Activated CD8-positive, alpha-beta memory T cell treated with anti-CD3 and anti-CD28 coated beads for 36 hours (primary cell): ENCODE results near the gene PGM2. TPM values are rescaled to one million over a fixed set of nuclear protein-coding genes. Genes with fewer than 3 reads are reported as not detected.
"Not testable (repeated sequence)": the region's sequence is repeated elsewhere in the genome, so short reads cannot be mapped to it uniquely, and the experiment has no call there.

Experiments
- CTCF ChIA-PET: fragments of 350-600 bp; sonication (Branson Sonifier 250); formaldehyde crosslinking; loops from one replicate; lab custom pipeline; 2021; ENCODE audit warnings: antibody characterized with exemption; lab: Charles Lee
- POLR2A ChIA-PET: fragments of 350-600 bp; sonication (Branson Sonifier 250); formaldehyde crosslinking; loops from one replicate; lab custom pipeline; 2021; ENCODE audit warnings: antibody characterized with exemption; lab: Charles Lee
- total RNA-seq, 2 experiments: library from RNA; stranded (reverse); gene quantifications; one replicate each; pipeline ENCODE4 v1.2.3, GENCODE V29; 2021

PGM2 gene
- total RNA-seq, 2 experiments from 2014 or later, result 67.6 to 71.6 TPM

GRCh38 chr4:37812713-37813112, 13.8 kb upstream of the PGM2 start:
- ChIA-PET CTCF (no interaction called here), POLR2A (no interaction called here)

- CTCF ChIA-PET, result no interaction called here
- POLR2A ChIA-PET, result no interaction called here
These were observed 10.9 kb upstream of the PGM2 start for GRCh38 chr4:37815591-37815990.

GRCh38 chr4:37816006-37816405, 10.5 kb upstream of the PGM2 start:
- POLR2A ChIA-PET, result interaction anchor here (0.7 kb wide), 1 partner anchor 526 kb away, joined by 7 read pairs; no protein-coding TSS in a partner anchor
- CTCF ChIA-PET, result no interaction called here

- ChIA-PET POLR2A (interaction anchor here (0.7 kb wide), 1 partner anchor 525 kb away, joined by 7 read pairs; no protein-coding TSS in a partner anchor), CTCF (interaction anchor here (0.6 kb wide), 1 partner anchor 75 kb away, joined by 3 read pairs; no protein-coding TSS in a partner anchor)
These were observed 9.8 kb upstream of the PGM2 start for GRCh38 chr4:37816719-37817118.

GRCh38 chr4:37818752-37819151, 7.7 kb upstream of the PGM2 start:
- ChIA-PET CTCF (no interaction called here), POLR2A (no interaction called here)

GRCh38 chr4:37820458-37820857, 6.0 kb upstream of the PGM2 start:
- POLR2A ChIA-PET, CTCF ChIA-PET: not testable (repeated sequence)

GRCh38 chr4:37821953-37822605, 4.4 kb upstream of the PGM2 start:
- POLR2A ChIA-PET, result no interaction called here
- CTCF ChIA-PET, result no interaction called here

GRCh38 chr4:37825501-37825900, 985 bp upstream of the PGM2 start:
- CTCF ChIA-PET, result not testable (repeated sequence)
- POLR2A ChIA-PET, result interaction anchor here (1.4 kb wide), 1 partner anchor 128 kb away, joined by 5 read pairs; no protein-coding TSS in a partner anchor

- ChIA-PET CTCF (no interaction called here), POLR2A (interaction anchor here (1.0 to 1.7 kb wide), 3 partner anchors 63 to 127 kb away, joined by 5 to 6 read pairs (median 5); no protein-coding TSS in a partner anchor)
These were observed 555 bp upstream of the PGM2 start for GRCh38 chr4:37825968-37826294.

- CTCF ChIA-PET, result no interaction called here
- POLR2A ChIA-PET, result interaction anchor here (0.7 to 1.7 kb wide), 4 partner anchors 62 to 229 kb away, joined by 5 to 7 read pairs (median 6); no protein-coding TSS in a partner anchor
These were observed 672 bp downstream of the PGM2 start for GRCh38 chr4:37827030-37827685.

- ChIA-PET POLR2A (interaction anchor here (0.6 to 1.7 kb wide), 2 partner anchors 61 to 975 kb away, joined by 4 to 5 read pairs; no protein-coding TSS in a partner anchor), CTCF (no interaction called here)
These were observed 1.4 kb downstream of the PGM2 start for GRCh38 chr4:37827802-37828321.

GRCh38 chr4:37828843-37829242, 2.4 kb downstream of the PGM2 start:
- CTCF ChIA-PET, result no interaction called here
- POLR2A ChIA-PET, result no interaction called here

- ChIA-PET CTCF (no interaction called here), POLR2A (no interaction called here)
These were observed 4.2 kb downstream of the PGM2 start for GRCh38 chr4:37830640-37831039.

- CTCF ChIA-PET, result no interaction called here
- POLR2A ChIA-PET, result no interaction called here
These were observed 8.5 kb downstream of the PGM2 start for GRCh38 chr4:37835031-37835430.

GRCh38 chr4:37835806-37836205, 9.3 kb downstream of the PGM2 start:
- POLR2A ChIA-PET, result no interaction called here
- CTCF ChIA-PET, result no interaction called here

GRCh38 chr4:37836274-37836673, 9.8 kb downstream of the PGM2 start:
- POLR2A ChIA-PET, result no interaction called here

GRCh38 chr4:37836838-37837440, 10.5 kb downstream of the PGM2 start:
- CTCF ChIA-PET, result no interaction called here
- POLR2A ChIA-PET, result no interaction called here

More at GRCh38 chr4:37836274-37836673, 9.8 kb downstream of the PGM2 start:
- CTCF ChIA-PET, result no interaction called here

- ChIA-PET CTCF (no interaction called here), POLR2A (no interaction called here)
These were observed 11.0 kb downstream of the PGM2 start for GRCh38 chr4:37837446-37837845.

- CTCF ChIA-PET, result interaction anchor here (0.7 kb wide), 1 partner anchor 327 kb away, joined by 3 read pairs; no protein-coding TSS in a partner anchor
- POLR2A ChIA-PET, result no interaction called here
These were observed 12.9 kb downstream of the PGM2 start for GRCh38 chr4:37839426-37839825.

GRCh38 chr4:37844204-37844603, 17.7 kb downstream of the PGM2 start:
- ChIA-PET CTCF (no interaction called here), POLR2A (no interaction called here)
